K562 (cell line): Measurements from ENCODE around the gene CREB3L1. TPM values are rescaled to one million over a fixed set of nuclear protein-coding genes. Genes with fewer than 3 reads are reported as not detected.

ENCODE experiments used
- HINFP ChIP-seq: fragments of 450-650 bp; conservative IDR thresholded peaks from 2 replicates; pipeline ENCODE4 v1.6.1; 2016; ENCODE audit warnings: missing genetic modification characterization, low read depth, mild to moderate bottlenecking, control low read depth, missing compliant biosample characterization
- MAX ChIP-seq: sonication (generic); formaldehyde crosslinking; IDR thresholded peaks from 2 replicates; pipeline ENCODE4 v1.9.0; 2022; ENCODE audit warnings: mild to moderate bottlenecking, missing genetic modification reagents
- POLR2G ChIP-seq: fragments of 200-400 bp; formaldehyde crosslinking; IDR thresholded peaks from 2 replicates; pipeline ENCODE4 v1.6.1; 2017; ENCODE audit warnings: low read depth, mild to moderate bottlenecking, antibody characterized with exemption, low read length, moderate library complexity
- RAD51 ChIP-seq: fragments of 450-650 bp; IDR thresholded peaks from 2 replicates; pipeline ENCODE4 v1.7.1; 2016; ENCODE audit warnings: low read depth, mild to moderate bottlenecking, borderline replicate concordance
- REST ChIP-seq, 2 experiments: fragments of 450-650 bp; formaldehyde crosslinking in 1 of 2; IDR thresholded peaks; 2 replicates each; pipeline versions ENCODE4 v1.4.0 to v1.6.1; 2014 to 2020; ENCODE audit warnings: mild to moderate bottlenecking in 2 of 2, borderline replicate concordance in 1 of 2, low read depth in 1 of 2
- SMAD4 ChIP-seq: fragments of 250-450 bp; sonication (Bioruptor Pico); conservative IDR thresholded peaks from 2 replicates; pipeline ENCODE4 v1.8.0; 2021; ENCODE audit warnings: inconsistent platforms, mild to moderate bottlenecking, moderate library complexity
- ZNF395 ChIP-seq: fragments of 200-800 bp; sonication (Bioruptor generic); IDR thresholded peaks from 2 replicates; pipeline ENCODE4 v1.6.1; 2017; ENCODE audit warnings: missing genetic modification characterization, missing compliant biosample characterization
- ZNF589 ChIP-seq: fragments of 200-800 bp; sonication (Bioruptor generic); IDR thresholded peaks from 2 replicates; pipeline ENCODE4 v1.6.1; 2016; ENCODE audit warnings: low read depth, missing genetic modification characterization, missing compliant biosample characterization
- polyA plus RNA-seq, 8 experiments: library from polyadenylated mRNA; depleted of rRNA in 4 of 8; stranded (reverse) in 5 of 8; unstranded in 3 of 8; fragments of >200 nt; fragmentation: Nextera tagmentation in 2 of 8; fragmentation: Illumina TruSeq in 1 of 8; extraction: Ambion mirVana in 2 of 8; extraction: Trizol in 1 of 8; gene quantifications; 2 replicates each; pipeline versions ENCODE4 v1.2.1 to v1.2.3, GENCODE V29; 2011 to 2014; ENCODE audit warnings: inconsistent platforms in 1 of 8, missing spikeins in 1 of 8
- total RNA-seq, 7 experiments: library from RNA; depleted of rRNA in 6 of 7; stranded (reverse); fragments of >200 nt in 6 of 7; fragmentation: Illumina TruSeq in 2 of 7; extraction: Trizol in 2 of 7; gene quantifications; 2 replicates each; pipeline versions ENCODE4 v1.2.1 to v1.2.3, GENCODE V29; 2011 to 2021; ENCODE audit warnings: low replicate concordance in 1 of 7
- TF ChIP-seq, protein P1 (sequence below): IDR thresholded peaks from 2 replicates; pipeline ENCODE4 v1.6.1; 2011; ENCODE audit not compliant: insufficient read length; ENCODE audit errors: extremely low read depth

CREB3L1 gene
- total and polyA plus RNA-seq, 9 of the 15 experiments (the other 6 are each of a cell fraction or from before 2014, with no cell fraction given), result 1.2 to 27.6 (median 3.7) TPM

- TF ChIP-seq REST (IDR thresholded peaks at IDR 0.05; ENCODE audit: borderline replicate concordance) (peak; percentile 33; the same call in 1 of the 2 replicates), REST (CRISPR knock-in tag; IDR thresholded peaks at IDR 0.05; ENCODE audit: low read depth) (no peak), POLR2G (peak; percentile 36; the same call in 1 of the 2 replicates), RAD51 (no peak), SMAD4 (peak; percentile 45), ZNF395 (CRISPR knock-in tag) (0 out of 2 replicates have a peak, but pooled peaks have one; percentile 57), HINFP (tag) (no peak), MAX (CRISPR knock-in tag) (no peak; the same call in 1 of the 2 replicates), ZNF589 (CRISPR knock-in tag) (0 out of 2 replicates have a peak, but pooled peaks have one; percentile 35)
- TF ChIP-seq, protein P1, sequence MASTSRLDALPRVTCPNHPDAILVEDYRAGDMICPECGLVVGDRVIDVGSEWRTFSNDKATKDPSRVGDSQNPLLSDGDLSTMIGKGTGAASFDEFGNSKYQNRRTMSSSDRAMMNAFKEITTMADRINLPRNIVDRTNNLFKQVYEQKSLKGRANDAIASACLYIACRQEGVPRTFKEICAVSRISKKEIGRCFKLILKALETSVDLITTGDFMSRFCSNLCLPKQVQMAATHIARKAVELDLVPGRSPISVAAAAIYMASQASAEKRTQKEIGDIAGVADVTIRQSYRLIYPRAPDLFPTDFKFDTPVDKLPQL, result no peak
These were observed 80.0 kb downstream of the CREB3L1 start (continued) for GRCh38 chr11:46357483-46357936.
